ENCODE results near the gene PSMD1. TPM values are rescaled to one million over a fixed set of nuclear protein-coding genes. Genes with fewer than 3 reads are reported as not detected.

PSMD1 gene
- total RNA-seq, 4 donors from 2014 or later: 45.5 to 60.2 (median 56.8) TPM

- no peak for TF ChIP-seq POLR2A (IDR thresholded peaks at IDR 0.05)
- TF ChIP-seq, protein P1, sequence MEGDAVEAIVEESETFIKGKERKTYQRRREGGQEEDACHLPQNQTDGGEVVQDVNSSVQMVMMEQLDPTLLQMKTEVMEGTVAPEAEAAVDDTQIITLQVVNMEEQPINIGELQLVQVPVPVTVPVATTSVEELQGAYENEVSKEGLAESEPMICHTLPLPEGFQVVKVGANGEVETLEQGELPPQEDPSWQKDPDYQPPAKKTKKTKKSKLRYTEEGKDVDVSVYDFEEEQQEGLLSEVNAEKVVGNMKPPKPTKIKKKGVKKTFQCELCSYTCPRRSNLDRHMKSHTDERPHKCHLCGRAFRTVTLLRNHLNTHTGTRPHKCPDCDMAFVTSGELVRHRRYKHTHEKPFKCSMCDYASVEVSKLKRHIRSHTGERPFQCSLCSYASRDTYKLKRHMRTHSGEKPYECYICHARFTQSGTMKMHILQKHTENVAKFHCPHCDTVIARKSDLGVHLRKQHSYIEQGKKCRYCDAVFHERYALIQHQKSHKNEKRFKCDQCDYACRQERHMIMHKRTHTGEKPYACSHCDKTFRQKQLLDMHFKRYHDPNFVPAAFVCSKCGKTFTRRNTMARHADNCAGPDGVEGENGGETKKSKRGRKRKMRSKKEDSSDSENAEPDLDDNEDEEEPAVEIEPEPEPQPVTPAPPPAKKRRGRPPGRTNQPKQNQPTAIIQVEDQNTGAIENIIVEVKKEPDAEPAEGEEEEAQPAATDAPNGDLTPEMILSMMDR (IDR thresholded peaks at IDR 0.05): no peak
- TF ChIP-seq EP300 (IDR thresholded peaks at IDR 0.05): no peak
- no peak for TF ChIP-seq POLR2AphosphoS5 (IDR thresholded peaks at IDR 0.05)
- WGBS: 61% methylated on average over 5 of the region's 8 CpGs
- H3K4me1 ChIP-seq: peaks cover 3% of the 10 kb centered on the region
Measured at GRCh38 chr2:231047274-231047922, 9.3 kb upstream of the PSMD1 start.

DNA sequence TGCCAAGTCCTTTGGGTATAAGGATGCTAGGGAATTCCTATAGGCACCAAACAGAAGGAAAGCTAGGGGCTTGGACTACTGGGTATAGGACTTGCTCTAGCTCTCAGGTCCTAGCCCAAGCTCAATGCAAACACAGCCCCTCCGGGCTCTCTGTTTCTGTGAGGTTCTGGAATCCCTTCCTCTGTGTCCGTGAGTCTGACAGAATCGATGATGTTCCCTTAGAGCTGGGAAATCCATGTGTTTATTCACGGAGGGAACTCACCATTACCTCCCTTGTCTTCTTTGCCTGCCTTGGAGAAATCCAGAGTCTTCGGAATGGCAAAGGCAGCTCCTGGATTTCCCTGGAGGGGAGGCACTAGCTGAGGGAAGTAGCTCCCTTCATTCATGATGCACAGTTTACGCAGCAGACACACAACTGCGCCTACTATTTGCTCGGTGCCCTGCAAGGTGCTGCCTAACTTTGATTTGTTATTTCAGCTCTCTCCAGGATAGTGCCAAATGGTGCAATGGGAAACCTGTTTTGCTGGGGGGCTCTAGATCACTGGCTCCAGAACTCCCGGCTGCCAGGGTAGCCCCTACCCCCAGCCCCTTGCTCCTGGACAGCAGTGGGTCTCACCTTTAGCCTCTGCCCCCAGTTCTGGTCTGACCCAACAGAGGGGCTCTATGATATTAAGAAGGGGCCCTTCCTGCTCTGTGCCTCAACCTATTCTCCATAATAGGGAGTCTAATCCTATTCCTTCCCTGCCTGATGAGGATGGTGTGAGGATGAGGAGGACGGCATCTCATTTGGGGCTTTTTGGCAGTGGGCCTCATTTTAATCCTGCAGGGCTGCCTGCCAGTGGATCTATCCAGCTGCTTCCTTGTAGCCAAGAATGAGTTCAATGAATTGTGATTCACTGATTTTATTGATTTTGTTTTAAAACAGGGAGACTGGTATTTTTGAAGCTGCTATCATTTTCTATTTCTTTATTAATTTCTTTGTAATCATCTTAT, 8.4 kb upstream of the PSMD1 start:
- 72% methylated on average over 10 of the region's 10 CpGs for WGBS
- H3K36me3 ChIP-seq: no peaks in the 10 kb centered on the region
- no peak overlapping the region for H3K4me3 ChIP-seq
- peaks cover 9% of the 10 kb centered on the region for H3K4me1 ChIP-seq
- no peaks in the 10 kb centered on the region for H3K9me3 ChIP-seq
- no peak overlapping the region for H3K27ac ChIP-seq
- no peak for DNase-seq (ENCODE audit: low spot score in 2 of 2)
- H3K27me3 ChIP-seq: peaks cover 9% of the 10 kb centered on the region
- TF ChIP-seq EP300 (IDR thresholded peaks at IDR 0.05): no peak
- no peak for TF ChIP-seq POLR2A (IDR thresholded peaks at IDR 0.05)
- TF ChIP-seq, protein P1 (IDR thresholded peaks at IDR 0.05): no peak
- no peak for TF ChIP-seq POLR2AphosphoS5 (IDR thresholded peaks at IDR 0.05)

More at GRCh38 chr2:231047274-231047922, 9.3 kb upstream of the PSMD1 start:
- no peak for DNase-seq (ENCODE audit: low spot score in 2 of 2)
- H3K4me3 ChIP-seq: no peak overlapping the region
- H3K9me3 ChIP-seq: no peaks in the 10 kb centered on the region
- peaks cover 9% of the 10 kb centered on the region for H3K27me3 ChIP-seq
- H3K36me3 ChIP-seq: no peaks in the 10 kb centered on the region
- no peak overlapping the region for H3K27ac ChIP-seq

- no peak for TF ChIP-seq EP300 (IDR thresholded peaks at IDR 0.05)
- H3K27me3 ChIP-seq: peaks cover 9% of the 10 kb centered on the region
- H3K9me3 ChIP-seq: no peaks in the 10 kb centered on the region
- H3K4me1 ChIP-seq: peaks cover 10% of the 10 kb centered on the region
- no peaks in the 10 kb centered on the region for H3K36me3 ChIP-seq
- no peak for DNase-seq (ENCODE audit: low spot score in 2 of 2)
- no peak overlapping the region for H3K27ac ChIP-seq
- H3K4me3 ChIP-seq: no peak overlapping the region
- 88% methylated on average over 12 of the region's 12 CpGs for WGBS
Measured at GRCh38 chr2:231049286-231050017, 7.2 kb upstream of the PSMD1 start.

DNA sequence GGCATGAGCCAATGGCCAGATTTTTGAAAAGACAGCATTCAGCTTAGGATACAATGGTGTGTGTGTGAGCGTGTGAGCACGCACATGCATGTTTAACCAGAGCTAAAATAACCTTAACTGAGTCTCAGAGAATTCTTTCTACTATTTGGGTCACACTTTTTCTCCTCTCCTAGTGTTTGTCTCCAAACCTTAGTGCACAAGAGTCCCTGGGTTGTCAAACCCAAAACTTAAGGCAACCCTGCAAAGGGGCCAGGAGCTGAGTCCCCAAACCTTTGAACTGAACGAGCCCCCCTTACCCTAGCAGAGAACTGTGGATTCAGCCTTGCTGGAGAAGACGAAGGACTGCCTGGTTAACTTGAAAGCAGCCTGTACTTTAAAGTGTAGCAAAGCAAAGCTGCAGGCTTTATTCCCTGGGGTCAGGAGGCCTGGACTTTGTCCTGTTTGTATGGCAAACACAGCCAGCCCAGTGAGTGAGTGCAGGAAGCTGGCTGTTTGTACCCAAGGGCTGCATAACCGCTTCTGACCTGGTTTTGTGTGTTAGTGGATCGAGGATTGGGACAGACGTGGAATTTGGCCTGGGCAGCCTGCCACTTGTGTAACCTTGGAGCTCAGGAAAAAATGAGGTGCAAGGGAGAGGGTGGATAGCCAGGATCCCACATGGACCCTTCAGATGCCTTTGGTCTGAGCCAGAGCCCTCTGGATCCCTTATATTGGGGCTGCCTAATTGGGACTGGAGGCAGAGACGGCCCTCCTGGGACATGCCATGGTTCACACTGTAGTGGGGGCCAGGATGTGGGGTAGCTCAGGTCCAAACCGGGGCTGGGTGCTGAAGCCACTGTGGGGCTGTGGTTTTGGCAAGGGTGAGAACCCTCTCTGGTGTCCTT, 6.4 kb upstream of the PSMD1 start:
- Histone ChIP-seq H3K4me3 (no peak overlapping the region), H3K27ac (no peak overlapping the region), H3K36me3 (no peaks in the 10 kb centered on the region), H3K9me3 (no peaks in the 10 kb centered on the region), H3K4me1 (peaks cover 10% of the 10 kb centered on the region), H3K27me3 (peaks cover 9% of the 10 kb centered on the region)
- no peak for DNase-seq (ENCODE audit: low spot score in 2 of 2)
- 65% methylated on average over 9 of the region's 9 CpGs for WGBS
- no peak for TF ChIP-seq POLR2AphosphoS5 (IDR thresholded peaks at IDR 0.05)
- TF ChIP-seq POLR2A (IDR thresholded peaks at IDR 0.05): no peak
- TF ChIP-seq, protein P1 (IDR thresholded peaks at IDR 0.05): no peak
- no peak for TF ChIP-seq EP300 (IDR thresholded peaks at IDR 0.05)

- Histone ChIP-seq H3K27ac (no peak overlapping the region), H3K27me3 (peaks cover 9% of the 10 kb centered on the region), H3K9me3 (no peaks in the 10 kb centered on the region), H3K36me3 (no peaks in the 10 kb centered on the region), H3K4me3 (no peak overlapping the region), H3K4me1 (peaks cover 10% of the 10 kb centered on the region)
- WGBS: 91% methylated on average over 5 of the region's 5 CpGs
- no peak for DNase-seq (ENCODE audit: low spot score in 2 of 2)
- TF ChIP-seq POLR2A (IDR thresholded peaks at IDR 0.05) (no peak), EP300 (IDR thresholded peaks at IDR 0.05) (no peak), POLR2AphosphoS5 (IDR thresholded peaks at IDR 0.05) (no peak)
- TF ChIP-seq, protein P1 (IDR thresholded peaks at IDR 0.05): no peak
Measured at GRCh38 chr2:231051116-231051515, 5.6 kb upstream of the PSMD1 start.

All from suprapubic skin (tissue), 4 donors.